ENCODE results near the gene FAM241A.
"Not testable (repeated sequence)": the region's sequence is repeated elsewhere in the genome, so short reads cannot be mapped to it uniquely, and the experiment has no call there.

Gene FAM241A

DNA sequence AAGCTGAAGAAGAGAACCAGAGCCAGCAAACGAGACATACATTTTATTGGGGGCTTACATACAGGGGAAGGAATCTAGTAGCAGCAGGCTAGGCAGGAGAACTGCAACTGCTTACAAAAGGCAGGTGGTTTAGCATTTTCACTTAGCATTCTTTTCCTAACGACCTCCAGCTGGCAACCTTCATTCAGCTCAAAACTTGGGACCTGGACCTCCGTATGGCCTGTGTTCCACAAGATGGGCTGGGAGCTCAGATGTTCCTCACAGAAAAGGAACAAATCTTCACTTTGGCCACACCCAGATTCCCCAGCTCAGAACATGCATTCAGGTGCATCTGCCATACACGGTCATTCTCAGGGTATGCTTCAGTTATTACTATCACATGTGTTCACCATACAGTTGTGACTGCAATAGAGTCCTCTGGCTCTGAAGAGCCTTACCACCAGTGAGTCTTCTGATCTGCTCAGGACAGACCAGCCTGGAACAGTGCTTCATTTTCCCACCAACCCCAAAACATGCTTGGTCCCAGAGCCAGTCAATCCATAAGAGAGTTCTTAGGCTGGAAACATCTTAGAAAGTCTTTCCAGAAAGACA, 56.8 kb downstream of the FAM241A start:
- intact Hi-C loops (cut with DNase I), result no loop called here

GRCh38 chr4:112203593-112203992, 58.3 kb downstream of the FAM241A start:
- no peak for DNase-seq
- intact Hi-C loops (cut with DNase I), result no loop called here

More for the DNA sequence above, 56.8 kb downstream of the FAM241A start:
- DNase-seq, result no peak

DNA sequence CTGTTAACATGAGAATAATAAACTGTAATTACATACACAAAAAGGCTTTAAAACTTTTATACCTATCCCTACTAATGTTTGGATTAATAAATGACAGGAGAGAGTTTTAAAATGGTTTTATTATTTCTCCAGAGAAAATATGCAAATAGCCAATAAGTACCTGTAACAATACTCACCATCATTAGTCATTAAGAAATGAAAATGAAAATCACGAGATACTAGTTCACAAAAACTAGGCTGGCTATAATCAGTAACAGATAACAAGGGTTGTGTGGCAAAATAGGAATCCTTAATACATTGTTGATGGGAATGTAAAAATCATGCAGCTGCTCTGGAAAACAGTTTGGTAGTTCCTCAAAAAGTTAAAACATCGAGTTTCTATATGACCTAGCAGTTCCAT, 61.2 kb downstream of the FAM241A start:
- intact Hi-C loops (cut with DNase I), result no loop called here
- no peak for DNase-seq

- intact Hi-C loops (cut with DNase I); DNase-seq: not testable (repeated sequence)
These were observed 63.2 kb downstream of the FAM241A start for GRCh38 chr4:112208137-112209095.

DNA sequence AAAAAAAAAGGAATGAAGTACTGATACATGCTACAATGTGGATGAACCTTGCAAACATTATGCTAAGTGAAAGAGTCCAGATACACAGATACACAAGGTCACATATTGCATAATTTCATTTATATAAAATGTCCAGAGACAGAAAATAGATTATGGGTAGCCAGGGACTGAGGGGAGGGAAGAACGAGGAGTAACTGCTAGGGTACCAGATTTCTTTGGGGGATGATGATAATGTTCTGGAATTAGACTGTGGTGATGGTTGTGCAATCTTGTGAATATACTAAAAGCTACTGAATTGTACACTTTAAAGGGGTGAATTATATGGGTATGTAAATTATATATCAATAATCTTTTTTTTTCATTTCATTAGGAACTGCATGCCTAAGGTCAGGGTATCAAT, 65.5 kb downstream of the FAM241A start:
- DNase-seq, result no peak
- intact Hi-C loops (cut with DNase I), result no loop called here

GRCh38 chr4:112213091-112213490, 67.8 kb downstream of the FAM241A start:
- intact Hi-C loops (cut with DNase I), result no loop called here
- DNase-seq, result no peak

- intact Hi-C loops (cut with DNase I), result no loop called here
- no peak for DNase-seq
These were observed 68.6 kb downstream of the FAM241A start for GRCh38 chr4:112213856-112214255.

- no peak for DNase-seq
- intact Hi-C loops (cut with DNase I), result no loop called here
These were observed 69.4 kb downstream of the FAM241A start for GRCh38 chr4:112214390-112215264.

- intact Hi-C loops (cut with DNase I), result no loop called here
- DNase-seq, result no peak
These were observed 74.6 kb downstream of the FAM241A start for GRCh38 chr4:112219826-112220366.

DNA sequence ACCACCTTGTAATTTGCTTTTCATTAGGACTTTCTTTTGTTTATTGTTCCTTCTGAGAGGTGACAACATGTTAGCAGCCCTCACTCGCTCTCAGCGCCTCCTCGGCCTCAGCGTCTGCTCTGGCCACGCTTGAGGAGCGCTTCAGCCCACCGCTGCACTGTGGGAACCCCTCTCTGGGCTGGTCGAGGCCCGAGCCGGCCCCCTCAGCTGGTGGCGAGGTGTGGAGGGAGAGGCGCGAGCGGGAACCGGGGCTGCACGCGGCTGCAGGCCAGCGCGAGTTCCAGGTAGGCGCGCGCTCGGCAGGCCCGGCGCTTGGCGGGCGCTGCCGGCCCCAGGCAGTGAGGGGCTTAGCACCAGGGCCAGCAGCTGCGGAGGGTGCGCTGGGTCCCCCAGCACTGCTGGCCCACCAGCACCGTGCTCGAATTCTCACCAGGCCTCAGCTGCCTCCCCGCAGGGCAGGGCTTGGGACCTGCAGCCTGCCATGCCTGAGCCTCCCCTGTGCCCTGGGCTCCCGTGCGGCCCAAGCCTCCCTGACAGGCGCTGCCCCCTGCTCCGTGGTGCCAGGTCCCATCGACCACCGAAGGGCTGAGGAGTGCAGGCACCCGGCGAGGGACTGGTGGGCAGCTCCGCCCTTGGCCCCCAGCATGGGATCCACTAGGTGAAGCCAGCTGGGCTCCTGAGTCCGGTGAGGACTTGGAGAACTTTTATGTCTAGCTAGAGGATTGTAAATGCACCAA, 77.1 kb downstream of the FAM241A start:
- no peak for DNase-seq

DNA sequence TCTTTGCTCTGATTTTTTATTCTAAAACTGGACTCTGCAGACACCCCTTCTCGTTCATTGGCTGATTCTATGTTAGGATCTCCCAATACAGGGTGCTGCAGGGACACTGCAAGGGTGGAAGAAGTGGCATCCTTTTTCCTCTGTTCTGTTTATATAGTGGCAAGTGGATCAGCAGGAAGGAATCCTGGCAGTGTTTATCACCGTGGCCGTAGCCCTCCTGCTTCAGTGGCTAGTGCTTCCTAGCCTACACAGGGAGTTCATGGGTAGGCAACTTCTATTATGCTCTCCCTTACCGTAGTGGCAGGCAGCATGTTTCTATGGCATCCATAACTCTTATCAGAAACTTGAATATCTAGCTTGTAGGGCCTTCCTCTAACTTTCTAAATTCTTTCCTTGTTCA, 79.9 kb downstream of the FAM241A start:
- DNase-seq, result no peak
- intact Hi-C loops (cut with DNase I), result no loop called here

More for the DNA sequence above, 77.1 kb downstream of the FAM241A start:
- intact Hi-C loops (cut with DNase I), result no loop called here

DNA sequence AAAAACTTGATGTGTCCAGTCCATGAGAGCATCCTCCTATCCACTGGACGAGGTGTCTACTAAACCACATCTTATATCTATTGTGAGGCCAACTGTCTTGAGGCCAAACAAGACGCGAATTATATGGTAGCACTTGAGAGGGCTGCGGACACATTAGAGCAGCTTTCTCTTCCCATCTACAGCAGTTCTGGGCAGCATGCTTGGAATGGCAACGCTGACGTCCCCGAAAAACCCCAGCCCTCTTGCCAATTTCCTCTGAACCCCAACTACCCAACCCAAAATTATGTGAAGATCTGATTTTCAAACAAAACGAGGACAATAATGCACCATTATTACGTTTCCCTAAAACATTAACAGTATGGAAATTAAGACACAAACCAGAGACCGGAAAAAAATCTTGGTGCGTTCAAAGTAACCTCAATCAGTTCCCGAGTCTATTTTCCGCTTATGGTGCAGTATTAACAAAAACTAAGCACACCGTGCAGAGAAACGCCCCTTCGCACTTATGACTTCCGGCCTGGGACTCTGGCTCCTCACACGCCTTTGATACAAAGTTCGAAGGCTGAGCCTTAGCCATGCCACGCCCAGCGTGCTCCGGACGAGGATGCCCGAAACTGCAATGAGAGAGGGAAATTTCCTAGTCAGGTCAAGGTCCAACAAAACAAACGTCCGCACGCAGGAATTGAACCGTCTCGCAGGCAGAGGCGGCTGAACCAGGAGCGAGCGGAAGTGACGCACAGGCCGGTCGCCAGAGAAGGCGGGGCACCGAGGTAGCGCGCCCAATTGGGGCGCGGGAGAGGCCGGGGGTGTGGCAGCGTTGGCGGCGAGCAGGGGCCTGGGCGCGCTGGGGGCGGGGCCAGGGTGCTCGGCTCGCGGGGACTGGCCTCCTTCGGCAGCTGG, 85.9 kb downstream of the FAM241A start:
- DNase-seq, result peak; percentile 94 to 99 (median 98)
- intact Hi-C loops (cut with DNase I), result loop anchor here (5.0 kb wide), 1 partner anchor 84 kb away; the partner anchor contains the start of gene FAM241A

GRCh38 chr4:112231779-112232713, 86.8 kb downstream of the FAM241A start, which contains the start of gene AP1AR:
Gene AP1AR (plus strand): TSS chr4:112231787. CDS start chr4:112232092, 305 bp downstream.
- DNase-seq, result peak; percentile 36 to 90 (median 79)
- intact Hi-C loops (cut with DNase I), result loop anchor here (5.0 kb wide), 1 partner anchor 85 kb away; the partner anchor contains the start of gene FAM241A

DNA sequence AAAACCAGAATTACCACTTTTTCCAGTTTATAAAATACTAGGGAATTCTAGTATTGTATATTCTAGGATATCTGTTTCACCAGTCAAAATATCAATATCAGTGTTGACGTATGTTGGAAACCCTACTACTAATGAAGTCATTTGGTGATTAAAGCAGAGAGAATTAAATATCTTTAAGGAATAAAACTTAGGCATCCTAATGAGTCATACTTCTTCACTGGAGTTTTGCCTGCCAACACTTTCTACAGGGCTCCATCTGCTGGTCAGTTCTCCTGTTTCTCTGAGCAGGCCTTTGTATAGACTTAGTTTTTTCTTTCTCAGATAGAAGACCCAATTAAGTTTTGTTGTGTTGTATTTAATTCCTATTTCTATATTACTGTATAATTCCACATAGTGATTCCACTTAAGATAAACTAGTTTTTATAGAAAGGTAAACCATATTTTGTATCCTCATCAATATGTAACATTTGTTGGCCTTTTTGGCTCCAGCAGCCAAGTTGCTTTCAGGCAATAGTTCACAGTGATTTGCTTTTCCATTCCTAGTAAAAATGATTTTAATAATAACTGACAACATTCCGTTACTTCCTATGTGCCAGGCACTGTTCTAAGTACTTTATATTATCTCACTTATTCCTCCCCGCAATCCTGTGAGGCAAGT, 89.8 kb downstream of the FAM241A start:
- DNase-seq, result peak in 41 of 42 donors; percentile 26 to 90 (median 68)
- intact Hi-C loops (cut with DNase I), result loop anchor here (5.0 kb wide), 2 partner anchors 88 to 138 kb away; partner anchors contain the start of gene FAM241A

- intact Hi-C loops (cut with DNase I), result loop anchor here (5.0 kb wide), 1 partner anchor 139 kb away; no protein-coding TSS in a partner anchor
- DNase-seq, result no peak
These were observed 90.8 kb downstream of the FAM241A start for GRCh38 chr4:112236040-112236439.

All from head of caudate nucleus (tissue), 42 donors.